NOMO-1 treated with DMSO at 0.1 percent for 48 hours (cell line): Measurements from ENCODE around the gene CSPG4.
"Not testable (repeated sequence)": the region's sequence is repeated elsewhere in the genome, so short reads cannot be mapped to it uniquely, and the experiment has no call there.

Experiments
- DNase-seq: peaks from one replicate; lab custom pipeline; 2025; ENCODE audit not compliant: unreplicated experiment; lab: John Stamatoyannopoulos, UW

CSPG4 gene

DNA sequence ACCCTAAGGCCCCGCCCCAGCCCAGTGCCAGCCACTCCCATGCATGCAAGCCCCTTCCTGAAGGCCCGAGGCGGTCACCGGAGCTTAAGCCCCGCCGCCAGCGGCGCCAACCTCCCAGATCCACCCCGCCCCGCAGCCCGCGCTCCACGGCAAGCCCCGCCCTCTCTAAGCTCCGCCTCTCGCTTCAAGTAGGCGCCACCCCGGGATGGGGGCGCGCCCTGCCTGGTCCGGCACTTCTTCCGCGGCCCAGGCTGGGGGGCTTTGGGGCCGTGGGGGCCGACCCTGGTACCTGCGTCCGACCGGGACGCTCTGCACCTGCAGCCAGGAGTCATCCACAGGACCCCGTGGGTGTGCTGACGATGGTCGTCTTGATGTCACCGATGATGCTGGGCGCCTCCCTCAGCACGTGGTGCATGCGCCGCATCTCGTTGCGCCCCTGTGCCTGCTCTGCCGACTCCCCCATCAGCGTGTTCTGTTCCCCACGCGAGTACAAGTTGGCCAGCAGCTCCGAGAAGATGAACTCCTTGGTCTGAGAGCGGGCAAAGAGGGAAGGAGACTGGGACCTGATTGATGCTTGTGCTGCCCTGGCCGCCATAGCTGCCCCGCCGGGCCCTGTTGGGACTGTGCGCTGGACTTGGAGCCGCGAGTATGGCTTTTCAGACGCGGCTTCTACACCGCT lies 26.1 kb upstream of the CSPG4 start:
- peak; percentile 92 for DNase-seq

GRCh38 chr15:75738014-75738646 lies 25.5 kb upstream of the CSPG4 start:
- DNase-seq = no peak

DNA sequence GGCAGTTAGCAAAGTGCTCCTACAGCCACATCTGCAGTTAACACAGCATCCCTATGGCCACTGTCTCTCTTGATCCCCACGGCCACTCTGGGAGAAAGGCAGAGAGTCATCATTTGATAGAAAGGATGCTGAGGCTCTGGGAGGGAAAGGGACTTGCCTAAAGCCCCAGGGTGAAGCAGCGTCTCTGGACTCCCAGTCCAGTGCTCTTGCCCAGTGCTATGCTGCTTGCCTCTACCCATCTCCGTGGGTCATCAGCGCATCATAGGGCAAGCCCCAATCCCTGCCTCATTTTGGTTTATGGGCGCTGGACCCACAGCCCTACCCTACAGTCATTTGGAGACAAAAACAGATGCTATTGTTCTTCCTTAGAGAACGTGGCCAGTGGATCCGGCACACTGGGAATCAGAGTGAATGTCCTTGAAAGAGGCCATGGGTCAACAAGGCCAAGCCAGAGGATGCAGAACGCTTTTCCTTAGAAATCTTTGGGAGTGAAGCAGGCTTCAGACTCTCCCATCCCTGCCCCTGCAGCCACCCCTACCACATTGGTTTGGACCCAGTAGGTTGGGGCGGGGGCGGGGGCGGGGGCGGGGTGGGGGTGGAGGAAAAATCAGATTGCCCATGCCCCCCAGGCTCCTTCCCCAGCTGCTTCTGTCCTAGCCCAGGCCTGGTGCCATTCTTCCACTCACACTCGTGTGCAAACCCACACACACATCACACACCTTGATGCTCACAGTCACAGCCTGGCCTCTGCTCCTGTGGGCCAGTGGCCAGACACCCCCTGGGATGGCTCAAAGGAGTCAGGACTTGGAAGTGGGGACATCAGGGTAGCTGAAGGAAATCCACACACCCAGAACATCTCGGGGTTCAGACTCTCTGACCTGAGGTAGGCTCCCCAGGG lies 24.7 kb upstream of the CSPG4 start:
- DNase-seq = not testable (repeated sequence)

GRCh38 chr15:75736256-75736655 lies 23.6 kb upstream of the CSPG4 start:
- DNase-seq = no peak

DNA sequence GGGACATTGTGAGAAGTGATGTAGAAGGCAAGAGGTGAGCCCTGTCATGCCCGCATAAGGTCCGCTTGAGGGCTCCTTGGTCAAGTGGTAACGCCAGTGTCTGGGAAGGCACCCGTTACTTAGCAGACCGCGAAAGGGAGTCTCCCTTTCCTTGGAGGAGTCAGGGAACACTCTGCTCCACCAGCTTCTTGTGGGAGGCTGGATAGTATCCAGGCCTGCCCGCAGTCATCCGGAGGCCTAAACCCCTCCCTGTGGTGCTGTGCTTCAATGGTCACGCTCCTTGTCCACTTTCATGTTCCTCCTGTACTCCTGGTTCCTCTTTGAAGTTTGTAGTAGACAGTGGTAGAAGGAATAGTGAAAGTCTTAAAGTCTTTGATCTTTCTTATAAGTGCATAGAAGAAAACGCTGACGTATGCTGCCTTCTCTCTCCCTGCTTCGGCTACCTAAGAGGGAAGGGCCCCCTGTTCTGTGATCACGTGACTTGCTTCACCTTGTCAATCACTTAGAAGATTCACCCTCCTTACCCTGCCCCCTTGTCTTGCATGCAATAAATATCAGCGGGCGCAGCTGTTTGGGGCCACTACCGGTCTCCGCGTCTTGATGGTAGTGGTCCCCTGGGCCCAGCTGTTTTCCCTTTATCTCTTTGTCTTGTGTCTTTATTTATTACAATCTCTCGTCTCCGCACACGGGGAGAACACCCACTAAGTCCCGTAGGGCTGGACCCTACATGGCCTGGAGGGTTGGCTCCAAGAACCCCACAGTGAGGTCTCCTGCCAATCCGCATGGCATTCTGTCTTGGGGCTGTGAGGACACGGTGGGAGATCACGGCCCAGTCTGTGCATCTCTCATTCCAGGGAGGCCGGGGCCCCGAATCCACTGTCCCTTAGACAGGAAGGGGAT lies 22.5 kb upstream of the CSPG4 start:
- DNase-seq = not testable (repeated sequence)

GRCh38 chr15:75733761-75734651 lies 21.4 kb upstream of the CSPG4 start:
- DNase-seq = no peak

DNA sequence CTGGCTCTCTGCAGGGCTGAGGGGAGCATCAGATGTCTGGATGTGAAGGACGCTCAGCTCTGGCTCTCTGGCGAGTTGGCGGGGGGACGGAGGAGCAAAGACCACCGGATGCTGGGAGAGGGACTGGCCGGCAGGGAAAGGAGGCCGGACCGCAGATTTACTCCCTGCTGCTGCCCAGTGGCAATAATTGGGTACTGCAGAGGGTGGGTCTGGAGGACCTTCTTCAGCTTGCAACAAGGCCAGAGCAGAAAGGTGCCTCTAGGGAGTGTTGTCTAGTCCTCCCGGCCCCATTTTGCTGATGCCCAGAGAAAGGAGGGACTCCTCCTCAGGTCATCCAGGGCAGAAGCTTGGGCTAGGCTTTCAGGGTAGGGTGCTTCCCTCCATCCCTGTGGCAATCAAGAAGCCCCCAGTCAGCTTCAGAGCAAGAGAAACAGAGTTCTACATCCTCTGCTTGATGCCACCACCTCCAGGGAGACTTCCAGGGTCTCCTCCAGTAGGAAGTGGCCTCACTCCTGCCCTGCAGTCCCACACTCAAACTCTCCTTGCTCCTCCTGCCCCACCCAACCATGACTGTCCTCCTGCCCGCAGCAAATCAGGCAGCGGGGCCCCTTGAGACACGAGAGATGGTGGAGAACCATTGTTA lies 20.3 kb upstream of the CSPG4 start:
- peak; percentile 29 for DNase-seq

DNA sequence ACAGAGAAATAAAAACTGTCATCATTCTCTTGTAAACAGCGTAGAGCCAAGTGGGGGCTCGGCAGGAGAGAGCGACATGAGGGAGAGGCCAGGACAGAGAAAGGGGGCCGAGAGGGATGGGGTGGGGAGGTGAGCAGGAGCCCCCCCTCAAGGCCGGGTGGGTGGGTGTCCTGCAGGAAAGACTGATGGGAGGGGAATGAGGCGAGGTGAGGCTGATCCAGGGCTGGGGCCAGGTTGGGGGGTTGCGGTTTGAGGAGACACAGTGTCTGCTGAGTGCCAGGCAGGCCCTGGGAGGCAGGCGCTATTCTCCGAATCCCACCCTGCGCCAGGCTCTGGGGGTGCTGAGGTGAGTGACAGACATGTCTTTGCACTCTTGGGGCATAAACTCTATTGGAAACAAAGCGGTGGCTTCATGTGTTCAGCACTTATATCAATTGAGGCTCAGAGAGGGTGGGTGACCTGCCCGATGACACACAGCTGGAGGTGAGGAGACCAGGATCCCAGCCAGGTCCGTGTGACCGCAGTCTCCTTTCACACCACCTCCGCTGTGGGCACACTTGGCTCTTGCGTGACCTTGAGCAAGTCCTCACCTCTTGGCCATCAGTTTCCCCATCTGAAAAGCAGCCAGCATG lies 19.6 kb upstream of the CSPG4 start:
- DNase-seq = no peak

- DNase-seq = no peak
Measured at GRCh38 chr15:75731248-75732151, 18.9 kb upstream of the CSPG4 start.

DNA sequence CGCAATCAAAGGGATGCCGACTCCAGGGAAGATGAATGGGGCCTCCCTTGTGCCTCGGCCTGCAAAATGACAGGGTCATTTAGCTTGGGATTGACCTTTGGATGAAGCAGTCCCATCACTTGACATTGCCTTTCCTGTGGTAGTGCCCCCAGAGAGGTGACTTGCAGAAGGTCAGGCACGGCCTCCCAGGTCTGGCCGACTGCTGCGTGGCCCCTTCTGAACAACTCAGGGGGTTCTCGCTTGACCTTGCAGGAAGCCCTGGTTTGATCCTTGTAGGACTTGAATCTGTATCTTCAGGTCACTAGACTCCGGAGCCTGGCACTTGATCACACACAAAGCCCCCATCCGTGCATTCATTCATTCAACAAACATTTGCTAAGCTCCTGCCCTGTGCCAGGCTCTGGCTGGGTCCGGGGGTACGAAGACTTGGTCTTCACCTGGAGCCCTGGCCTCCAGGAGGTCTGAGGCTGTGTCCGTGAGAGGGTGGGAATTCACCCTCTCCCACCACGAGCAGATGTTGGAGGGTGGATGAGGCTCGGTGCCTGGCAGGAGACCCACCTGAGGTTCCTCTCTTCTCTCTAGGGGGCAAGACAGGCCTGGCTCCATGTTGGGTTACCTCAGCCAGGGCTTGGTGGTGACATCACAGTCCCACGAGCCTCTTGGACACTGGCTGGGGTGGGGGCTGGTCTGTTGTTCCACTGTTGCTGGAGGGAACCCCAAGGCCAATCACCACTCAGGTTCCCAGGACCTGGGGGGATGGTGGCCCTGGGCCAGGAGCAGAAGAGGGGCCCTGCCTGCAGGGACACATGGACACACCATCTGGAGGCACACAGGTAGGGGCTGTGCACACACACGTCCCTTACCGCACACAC lies 18.0 kb upstream of the CSPG4 start:
- not testable (repeated sequence) for DNase-seq

DNA sequence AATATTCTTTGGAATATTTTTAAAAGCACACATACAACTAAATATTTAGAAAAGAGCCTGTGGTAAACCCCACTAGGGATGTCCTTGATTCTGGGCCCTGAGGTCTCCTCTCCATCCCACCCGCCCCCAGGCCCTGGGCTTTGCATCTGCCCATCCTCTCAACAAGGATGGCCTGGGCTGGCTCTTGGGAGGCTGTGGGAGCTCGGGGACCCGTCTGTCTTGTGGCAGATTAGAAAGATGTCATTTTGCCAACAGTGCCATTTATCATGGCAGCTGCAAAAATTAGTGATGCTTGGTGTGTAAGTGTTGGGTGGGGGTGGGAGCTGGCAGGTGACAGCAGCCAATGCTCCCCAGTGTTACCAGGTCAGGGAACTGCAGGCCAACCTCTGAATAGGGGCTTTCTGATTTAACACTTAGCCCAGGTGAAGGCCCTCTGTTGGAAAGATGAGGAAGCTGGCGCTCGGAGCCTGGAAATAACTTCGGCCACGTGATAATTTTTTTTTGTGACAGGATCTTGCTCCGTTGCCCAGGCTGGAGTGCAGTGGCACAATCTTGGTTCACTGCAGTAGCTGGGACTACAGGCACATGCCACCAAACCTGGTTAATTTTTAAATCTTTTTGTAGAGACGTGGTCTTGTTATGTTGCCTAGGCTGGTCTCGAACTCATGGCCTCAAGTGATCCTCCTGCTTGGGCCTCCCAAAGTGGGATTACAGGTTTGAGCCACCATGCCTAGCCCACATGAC lies 16.9 kb upstream of the CSPG4 start:
- no peak for DNase-seq

- DNase-seq = peak; percentile 20
Measured at GRCh38 chr15:75727851-75728715, 15.4 kb upstream of the CSPG4 start.

- DNase-seq = no peak
Measured at GRCh38 chr15:75727031-75727531, 14.4 kb upstream of the CSPG4 start.

DNA sequence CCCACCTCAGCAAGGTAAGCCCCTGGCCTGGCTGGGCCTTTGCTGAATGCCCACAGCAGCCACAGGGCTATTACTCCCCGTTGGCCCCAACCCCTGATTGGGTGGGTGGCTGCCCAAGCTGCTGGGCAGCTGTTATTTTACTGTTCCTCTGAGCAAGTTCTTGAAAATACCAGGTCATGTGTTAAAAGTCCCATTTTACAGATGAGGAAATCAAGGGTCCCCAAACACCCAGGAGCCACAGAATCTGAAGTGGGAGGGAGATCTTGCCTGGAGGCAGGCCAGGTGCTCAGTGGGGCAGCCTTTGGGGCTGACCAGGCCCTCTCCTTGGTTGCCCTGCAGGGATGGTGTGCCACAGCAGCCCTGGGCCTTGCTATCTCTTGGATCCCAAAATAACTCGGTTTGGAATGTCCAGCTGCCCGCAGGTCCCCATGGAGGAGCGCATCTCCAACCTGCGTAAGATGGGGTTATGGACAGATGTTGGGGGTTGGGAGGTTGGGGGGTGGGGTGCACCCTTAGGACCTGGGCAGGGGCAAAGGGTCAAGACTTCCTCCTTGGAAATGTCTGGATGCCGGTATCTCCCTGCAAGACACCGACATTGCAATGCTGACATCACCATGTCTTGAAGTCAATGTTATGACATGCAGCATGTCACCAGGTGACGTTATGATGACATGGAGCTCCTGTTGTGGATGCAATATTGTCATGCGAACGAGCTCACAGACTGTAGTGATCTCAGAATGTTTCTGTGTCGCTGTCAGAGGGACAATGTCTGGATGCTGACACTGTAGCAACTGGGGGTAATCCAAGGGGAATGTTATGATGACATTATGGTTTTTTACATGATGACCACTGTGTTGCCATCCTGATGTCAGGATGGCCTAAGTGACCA lies 13.3 kb upstream of the CSPG4 start:
- no peak for DNase-seq
